ENCODE data around the gene IL26.
A peak's percentile ranks its signal among the peaks of the same experiment; 100 is the strongest.

Gene IL26

GRCh38 chr12:68225576-68226476 lies at the start of gene IL26:
Gene IL26 (minus strand): TSS chr12:68225810. CDS start chr12:68225756, 54 bp downstream.
- DNase-seq: no peak

- DNase-seq: no peak
Observed at GRCh38 chr12:68272732-68273131, 47.1 kb upstream of the IL26 start.

- no peak for DNase-seq
Observed at GRCh38 chr12:68271346-68271745, 45.7 kb upstream of the IL26 start.

GRCh38 chr12:68270358-68270757 lies 44.7 kb upstream of the IL26 start:
- DNase-seq: no peak

- DNase-seq: no peak
Observed at GRCh38 chr12:68269779-68270178, 44.2 kb upstream of the IL26 start.

- DNase-seq: no peak
Observed at GRCh38 chr12:68268967-68269366, 43.4 kb upstream of the IL26 start.

- DNase-seq: peak; percentile 81
Observed at GRCh38 chr12:68267892-68268396, 42.3 kb upstream of the IL26 start.

- peak; percentile 92 for DNase-seq
Observed at GRCh38 chr12:68264857-68265256, 39.2 kb upstream of the IL26 start.

GRCh38 chr12:68264158-68264855 lies 38.7 kb upstream of the IL26 start:
- DNase-seq: peak; percentile 80

GRCh38 chr12:68263366-68263765 lies 37.8 kb upstream of the IL26 start:
- DNase-seq: peak; percentile 95

GRCh38 chr12:68261896-68262295 lies 36.3 kb upstream of the IL26 start:
- DNase-seq: no peak

GRCh38 chr12:68260153-68260552 lies 34.5 kb upstream of the IL26 start:
- no peak for DNase-seq

- DNase-seq: peak; percentile 92
Observed at GRCh38 chr12:68259318-68259940, 33.8 kb upstream of the IL26 start.

- DNase-seq: no peak
Observed at GRCh38 chr12:68253504-68253903, 27.9 kb upstream of the IL26 start, which contains the start of gene IL22. Gene IL22 (minus strand): TSS chr12:68253604. CDS start chr12:68253448, 156 bp downstream.

GRCh38 chr12:68252077-68252476 lies 26.5 kb upstream of the IL26 start:
- no peak for DNase-seq

GRCh38 chr12:68250454-68250853 lies 24.8 kb upstream of the IL26 start:
- DNase-seq: no peak

GRCh38 chr12:68247785-68248184 lies 22.2 kb upstream of the IL26 start:
- DNase-seq: no peak

- DNase-seq: no peak
Observed at GRCh38 chr12:68246350-68246749, 20.7 kb upstream of the IL26 start.

- DNase-seq: no peak
Observed at GRCh38 chr12:68245180-68246021, 19.8 kb upstream of the IL26 start.

- no peak for DNase-seq
Observed at GRCh38 chr12:68242777-68243176, 17.2 kb upstream of the IL26 start.

- no peak for DNase-seq
Observed at GRCh38 chr12:68240975-68241374, 15.4 kb upstream of the IL26 start.

- peak; percentile 33 for DNase-seq
Observed at GRCh38 chr12:68240079-68240478, 14.5 kb upstream of the IL26 start.
